ENCODE data around the gene MAPK7. TPM values are rescaled to one million over a fixed set of nuclear protein-coding genes. Genes with fewer than 3 reads are reported as not detected.

The MAPK7 gene
- total and polyA plus RNA-seq, 2 of the 8 experiments (the other 6 are each of a cell fraction or from before 2014, with no cell fraction given) = 15.2 to 28.1 TPM

GRCh38 chr17:19357761-19358160, 20.5 kb upstream of the MAPK7 start:
- Histone ChIP-seq H3K9me3 (ENCODE audit: insufficient read depth in 2 of 2, low read depth in 1 of 2, low read length in 1 of 2) (no peaks in the 10 kb centered on the region), H3K14ac (ENCODE audit: insufficient read length) (no peak overlapping the region), H3K27me3 (replicated peaks in 1 of 4; ENCODE audit: control insufficient read depth in 3 of 4, extremely low read depth in 1 of 4, insufficient read depth in 3 of 4, low read length in 3 of 4) (no peaks in the 10 kb centered on the region), H2BK20ac (ENCODE audit: low read length) (no peak overlapping the region), H2BK5ac (ENCODE audit: low read depth, low read length) (no peak overlapping the region), H4K91ac (replicated peaks; ENCODE audit: insufficient read length, low read length) (no peak overlapping the region), H2AK5ac (ENCODE audit: low read depth, low read length) (no peak overlapping the region), H3K79me1 (ENCODE audit: low read depth, low read length) (peaks cover 2% of the 10 kb centered on the region; the same call in 1 of the 2 replicates), H3K79me2 (ENCODE audit: control insufficient read depth in 1 of 2, insufficient read depth in 2 of 2, low read length in 2 of 2) (no peaks in the 10 kb centered on the region), H4K5ac (ENCODE audit: insufficient read length, low read depth, low read length) (no peak overlapping the region), H4K20me1 (replicated peaks in 1 of 2; ENCODE audit: control insufficient read depth in 1 of 2, insufficient read depth in 2 of 2, low read length in 2 of 2) (peaks cover 0 to 4% of the 10 kb centered on the region in 2 experiments), H2BK15ac (ENCODE audit: low read length) (no peak overlapping the region), H3K56ac (replicated peaks; ENCODE audit: insufficient read length, low read depth, low read length) (no peak overlapping the region), H3K36me3 (ENCODE audit: control insufficient read depth in 2 of 4, insufficient read depth in 4 of 4, low read length in 3 of 4) (peaks cover 0 to 7% (median 0%) of the 10 kb centered on the region in 4 experiments; a peak in 1 of 8 replicates), H3K23ac (ENCODE audit: insufficient read length) (no peak overlapping the region), H3K23me2 (ENCODE audit: low read depth, low read length) (peaks cover 6% of the 10 kb centered on the region; the same call in 1 of the 2 replicates), H3K4me2 (ENCODE audit: insufficient read depth in 1 of 2, low read depth in 2 of 2, low read length in 2 of 2) (no peak overlapping the region), H3K4ac (replicated peaks; ENCODE audit: insufficient read length, low read depth, low read length) (no peak overlapping the region), H3K4me3 (ENCODE audit: extremely low read depth in 1 of 4, insufficient read depth in 2 of 4, low read depth in 3 of 4, low read length in 4 of 4) (no peak overlapping the region), H3K18ac (ENCODE audit: extremely low read depth, low read length) (no peak overlapping the region), H2AFZ (ENCODE audit: low read length) (no peak overlapping the region), H4K8ac (ENCODE audit: extremely low read depth, insufficient read depth, low read length) (no peak overlapping the region), H3K9ac (replicated peaks in 1 of 4; ENCODE audit: extremely low read depth in 1 of 4, low read depth in 3 of 4, low read length in 3 of 4) (no peak overlapping the region), H3K27ac (ENCODE audit: low read depth, low read length) (no peak overlapping the region), H2BK12ac (ENCODE audit: low read depth, low read length) (no peak overlapping the region), H3K4me1 (replicated peaks in 1 of 4; ENCODE audit: control insufficient read depth in 3 of 4, insufficient read depth in 4 of 4, low read length in 3 of 4) (peaks cover 0 to 3% (median under 1%) of the 10 kb centered on the region in 4 experiments; a peak in 3 of 7 replicates), H2BK120ac (replicated peaks; ENCODE audit: low read depth, low read length) (no peak overlapping the region)
- ChIA-PET POLR2A (ENCODE audit: partially characterized antibody) (interaction anchor here (0.6 to 2.0 kb wide), 3 partner anchors 13 to 344 kb away, joined by 3 to 6 read pairs (median 5); no protein-coding TSS in a partner anchor), CTCF (ENCODE audit: partially characterized antibody) (interaction anchor here (0.9 to 1.1 kb wide), 2 partner anchors 68 to 90 kb away, joined by 3 read pairs; no protein-coding TSS in a partner anchor)
- DNase-seq (ENCODE audit: low read depth in 1 of 2, low spot score in 2 of 2) (no peak), FAIRE-seq (no peak)
- WGBS, 2 experiments (ENCODE audit: extremely low coverage in 1 of 2, insufficient coverage in 1 of 2, insufficient read length in 1 of 2, insufficient replicate concordance in 2 of 2, low coverage in 1 of 2, low lambda C conversion rate in 2 of 2, missing lambda C conversion rate in 1 of 2) = 86% methylated on average over 7 of the region's 7 CpGs; no CpG with 5 or more reads in 1 of the 2 experiments
- TF ChIP-seq EZH2 (IDR thresholded peaks at IDR 0.05; ENCODE audit: low read depth, low read length, severe bottlenecking) (no peak), SUZ12 (IDR thresholded peaks at IDR 0.05; ENCODE audit: low read length) (no peak)

Data from H1 (cell line).